Subcutaneous abdominal adipose tissue (tissue), 5 donors: ENCODE data around the gene CELF5.

ENCODE experiments used
- H3K27ac ChIP-seq: one replicate; pipeline ENCODE4 v1.7.0; 2013; ENCODE audit warnings: low read depth, mild to moderate bottlenecking, inconsistent platforms, low read length, moderate library complexity
- H3K27me3 ChIP-seq, 5 donors: one replicate each; pipeline ENCODE4 v1.7.0; 2013; ENCODE audit warnings: low read length in 5 of 5, inconsistent platforms in 1 of 5; ENCODE audit not compliant: control insufficient read depth in 5 of 5, insufficient read depth in 4 of 5
- H3K36me3 ChIP-seq, 5 donors: one replicate each; pipeline ENCODE4 v1.7.0; 2013; ENCODE audit warnings: low read length in 5 of 5; ENCODE audit not compliant: control insufficient read depth in 5 of 5, insufficient read depth in 5 of 5
- H3K4me1 ChIP-seq, 5 donors: one replicate each; pipeline ENCODE4 v1.7.0; 2013; ENCODE audit warnings: low read length in 5 of 5, mild to moderate bottlenecking in 3 of 5, moderate library complexity in 1 of 5; ENCODE audit not compliant: control insufficient read depth in 5 of 5, insufficient read depth in 5 of 5
- H3K4me3 ChIP-seq, 5 donors: one replicate each; pipeline ENCODE4 v1.7.0; 2013; ENCODE audit warnings: low read length in 5 of 5, low read depth in 1 of 5
- H3K9ac ChIP-seq, 5 donors: one replicate each; pipeline ENCODE4 v1.7.0; 2013; ENCODE audit warnings: low read length in 5 of 5, mild to moderate bottlenecking in 4 of 5, moderate library complexity in 3 of 5
- H3K9me3 ChIP-seq, 5 donors: one replicate each; pipeline ENCODE4 v1.7.0; 2013; ENCODE audit warnings: low read length in 5 of 5; ENCODE audit not compliant: control insufficient read depth in 5 of 5
- donor health status: healthy.
- donor health status: healthy.
- donor health status: healthy.
- donor health status: healthy.
- donor health status: healthy.

Gene CELF5

GRCh38 chr19:3257071-3257470 lies 32.6 kb downstream of the CELF5 start:
- no peak overlapping the region for H3K9ac ChIP-seq
- no peak overlapping the region for H3K27ac ChIP-seq
- peaks cover 0 to 11% (median 7%) of the 10 kb centered on the region in 5 donors for H3K27me3 ChIP-seq
- H3K9me3 ChIP-seq = peaks cover 3 to 18% (median 16%) of the 10 kb centered on the region in 5 donors
- H3K4me3 ChIP-seq = no peak overlapping the region
- H3K4me1 ChIP-seq = no peaks in the 10 kb centered on the region
- H3K36me3 ChIP-seq = no peaks in the 10 kb centered on the region

DNA sequence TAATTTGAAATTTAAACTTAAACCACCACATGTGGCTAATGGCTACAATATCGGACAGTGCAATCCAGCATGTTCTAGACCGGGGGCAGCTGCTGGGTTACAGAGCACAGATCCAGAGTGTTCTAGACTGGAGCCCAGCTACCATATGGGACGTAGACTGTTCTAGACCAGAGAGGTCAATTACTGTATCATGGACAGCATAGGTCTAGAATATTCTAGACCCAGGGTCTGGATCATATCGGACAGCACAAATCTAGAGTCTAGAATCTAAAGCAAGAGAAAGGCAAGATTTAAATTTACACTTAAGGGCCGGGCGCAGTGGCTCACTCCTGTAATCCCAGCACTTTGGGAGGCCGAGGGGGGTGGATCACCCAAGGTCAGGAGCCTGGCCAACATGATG lies 37.9 kb downstream of the CELF5 start:
- Histone ChIP-seq H3K9ac (no peak overlapping the region), H3K4me1 (no peaks in the 10 kb centered on the region), H3K9me3 (no peaks in the 10 kb centered on the region), H3K36me3 (no peaks in the 10 kb centered on the region), H3K4me3 (no peak overlapping the region), H3K27me3 (peaks cover 0 to 11% (median 8%) of the 10 kb centered on the region in 5 donors), H3K27ac (no peak overlapping the region)

- no peaks in the 10 kb centered on the region for H3K4me1 ChIP-seq
- peaks cover 0 to 22% (median 19%) of the 10 kb centered on the region in 5 donors for H3K27me3 ChIP-seq
- H3K36me3 ChIP-seq = no peaks in the 10 kb centered on the region
- H3K4me3 ChIP-seq = no peak overlapping the region
- H3K9me3 ChIP-seq = no peaks in the 10 kb centered on the region
- no peak overlapping the region for H3K27ac ChIP-seq
- no peak overlapping the region for H3K9ac ChIP-seq
These were observed 39.4 kb downstream of the CELF5 start for GRCh38 chr19:3263866-3264265.

DNA sequence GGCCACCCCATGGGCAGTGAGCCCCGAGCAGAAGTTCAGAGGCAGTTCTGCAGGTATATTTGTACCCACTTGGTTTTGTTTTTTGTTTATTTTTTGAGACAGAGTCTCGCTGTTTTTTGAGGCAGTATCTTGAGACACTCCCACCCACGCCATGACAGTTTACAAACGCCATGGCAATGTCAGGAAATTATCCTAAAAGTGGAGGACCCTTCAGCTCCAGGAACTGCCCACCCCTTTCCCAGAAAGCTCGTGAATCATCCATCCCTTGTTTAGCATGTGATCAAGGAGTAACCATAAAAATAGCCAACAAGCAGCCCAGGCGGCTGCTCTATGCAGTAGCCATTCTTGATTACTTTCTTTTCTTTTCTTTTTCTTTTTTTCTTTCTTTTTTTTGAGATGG lies 41.0 kb downstream of the CELF5 start:
- H3K27me3 ChIP-seq = peaks cover 3 to 35% (median 23%) of the 10 kb centered on the region in 5 donors
- H3K4me3 ChIP-seq = no peak overlapping the region
- no peaks in the 10 kb centered on the region for H3K9me3 ChIP-seq
- H3K9ac ChIP-seq = no peak overlapping the region
- no peaks in the 10 kb centered on the region for H3K36me3 ChIP-seq
- H3K4me1 ChIP-seq = no peaks in the 10 kb centered on the region
- no peak overlapping the region for H3K27ac ChIP-seq

DNA sequence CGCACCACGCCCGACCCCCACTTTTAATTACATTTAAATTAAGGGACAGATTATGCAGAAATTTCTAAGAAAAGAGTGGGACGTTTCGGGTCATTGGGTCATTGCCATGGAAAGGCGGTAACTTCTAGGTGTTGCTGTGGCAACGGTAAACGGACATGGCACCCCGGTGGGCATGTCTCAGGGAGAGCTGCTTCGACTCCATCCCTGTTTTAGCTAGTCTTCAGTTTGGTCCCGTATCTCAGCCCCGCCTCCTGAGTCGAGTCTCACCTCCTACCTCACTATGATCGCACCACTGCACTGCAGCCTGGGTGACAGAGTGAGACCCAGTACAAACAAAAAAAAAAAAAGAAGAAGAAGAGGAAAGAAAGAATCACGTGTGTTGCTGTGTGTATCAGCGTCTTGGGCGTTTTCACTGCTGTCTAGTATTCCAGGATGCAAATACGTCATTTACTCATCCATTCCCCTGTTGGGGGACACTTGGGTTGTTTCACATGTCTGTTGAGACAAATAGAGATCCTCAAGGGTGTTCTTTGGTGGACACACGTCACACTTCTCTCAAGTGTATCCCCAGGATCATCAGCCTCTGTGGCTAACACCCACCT lies 41.7 kb downstream of the CELF5 start:
- no peaks in the 10 kb centered on the region for H3K9me3 ChIP-seq

DNA sequence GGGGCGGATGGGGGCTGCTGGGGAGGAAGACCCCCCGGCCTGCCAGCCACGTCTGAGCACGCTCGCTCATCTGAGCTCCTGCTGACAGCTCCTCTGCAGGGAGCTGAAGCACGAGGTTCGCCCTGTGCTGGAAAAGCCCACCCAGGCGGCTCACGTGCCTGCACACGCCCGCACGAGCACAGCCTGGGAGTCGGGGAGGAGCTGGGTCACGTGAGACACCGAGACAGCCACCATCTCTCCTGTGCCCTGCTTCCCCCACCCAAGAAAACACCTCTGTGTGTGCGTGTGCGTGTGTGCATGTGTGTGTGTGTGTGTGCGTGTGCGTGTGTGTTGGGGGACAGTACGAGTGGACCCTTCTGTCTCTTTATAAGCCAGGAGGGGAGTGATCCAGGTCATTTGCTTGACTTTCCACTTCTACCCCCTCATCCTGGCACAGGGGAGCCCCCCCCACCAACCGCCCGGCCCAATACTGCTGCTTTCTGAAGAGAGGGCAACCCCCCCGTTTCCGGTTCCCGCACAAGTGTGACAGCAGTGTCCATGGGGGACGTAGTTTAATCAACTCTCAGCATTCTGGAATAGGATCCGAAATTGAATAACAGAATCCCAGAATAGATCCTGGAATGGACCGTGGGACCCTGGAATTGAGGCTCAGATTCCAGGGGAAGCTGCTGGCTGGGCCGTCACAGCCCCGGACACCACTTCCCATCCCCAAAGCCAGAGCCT lies 42.5 kb downstream of the CELF5 start:
- no peaks in the 10 kb centered on the region for H3K36me3 ChIP-seq
- H3K9me3 ChIP-seq = no peaks in the 10 kb centered on the region
- no peaks in the 10 kb centered on the region for H3K4me1 ChIP-seq
- H3K27ac ChIP-seq = no peak overlapping the region
- H3K27me3 ChIP-seq = peaks cover 3 to 45% (median 29%) of the 10 kb centered on the region in 5 donors
- no peak overlapping the region for H3K4me3 ChIP-seq
- no peak overlapping the region for H3K9ac ChIP-seq

More for the DNA sequence above, 41.7 kb downstream of the CELF5 start:
- Histone ChIP-seq H3K4me3 (no peak overlapping the region), H3K36me3 (no peaks in the 10 kb centered on the region), H3K4me1 (no peaks in the 10 kb centered on the region), H3K9ac (no peak overlapping the region), H3K27me3 (peaks cover 3 to 38% (median 23%) of the 10 kb centered on the region in 5 donors), H3K27ac (no peak overlapping the region)

GRCh38 chr19:3268326-3268725 lies 43.9 kb downstream of the CELF5 start:
- no peak overlapping the region for H3K9ac ChIP-seq
- H3K36me3 ChIP-seq = no peaks in the 10 kb centered on the region
- peaks cover 0 to 10% (median 8%) of the 10 kb centered on the region in 5 donors for H3K9me3 ChIP-seq
- H3K27ac ChIP-seq = no peak overlapping the region
- H3K27me3 ChIP-seq = peaks cover 3 to 49% (median 37%) of the 10 kb centered on the region in 5 donors
- H3K4me1 ChIP-seq = no peaks in the 10 kb centered on the region
- H3K4me3 ChIP-seq = no peak overlapping the region

DNA sequence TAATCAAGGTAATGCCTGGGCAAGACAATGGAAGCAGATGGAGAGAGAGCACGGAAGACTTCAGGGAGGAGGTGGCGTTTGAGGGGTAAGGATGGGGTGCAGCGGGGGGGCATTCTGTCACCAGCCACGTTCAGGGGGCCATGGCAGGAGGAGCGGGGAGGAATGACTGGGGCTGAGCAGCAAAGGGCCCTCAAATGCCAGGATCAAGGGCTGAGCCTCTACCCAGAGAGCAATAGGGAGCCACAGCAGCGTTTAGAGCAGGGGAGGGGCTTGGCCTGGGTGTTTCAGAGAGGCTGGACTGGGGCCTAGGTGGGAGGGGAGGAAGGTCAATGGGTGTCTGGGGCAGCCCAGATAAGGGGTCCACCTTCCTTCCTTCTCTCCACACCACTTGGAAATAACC lies 44.3 kb downstream of the CELF5 start:
- no peaks in the 10 kb centered on the region for H3K36me3 ChIP-seq
- no peak overlapping the region for H3K9ac ChIP-seq
- H3K4me1 ChIP-seq = no peaks in the 10 kb centered on the region
- H3K4me3 ChIP-seq = no peak overlapping the region
- peaks cover 3 to 52% (median 40%) of the 10 kb centered on the region in 5 donors for H3K27me3 ChIP-seq
- no peak overlapping the region for H3K27ac ChIP-seq
- peaks cover 0 to 14% (median 11%) of the 10 kb centered on the region in 5 donors for H3K9me3 ChIP-seq

DNA sequence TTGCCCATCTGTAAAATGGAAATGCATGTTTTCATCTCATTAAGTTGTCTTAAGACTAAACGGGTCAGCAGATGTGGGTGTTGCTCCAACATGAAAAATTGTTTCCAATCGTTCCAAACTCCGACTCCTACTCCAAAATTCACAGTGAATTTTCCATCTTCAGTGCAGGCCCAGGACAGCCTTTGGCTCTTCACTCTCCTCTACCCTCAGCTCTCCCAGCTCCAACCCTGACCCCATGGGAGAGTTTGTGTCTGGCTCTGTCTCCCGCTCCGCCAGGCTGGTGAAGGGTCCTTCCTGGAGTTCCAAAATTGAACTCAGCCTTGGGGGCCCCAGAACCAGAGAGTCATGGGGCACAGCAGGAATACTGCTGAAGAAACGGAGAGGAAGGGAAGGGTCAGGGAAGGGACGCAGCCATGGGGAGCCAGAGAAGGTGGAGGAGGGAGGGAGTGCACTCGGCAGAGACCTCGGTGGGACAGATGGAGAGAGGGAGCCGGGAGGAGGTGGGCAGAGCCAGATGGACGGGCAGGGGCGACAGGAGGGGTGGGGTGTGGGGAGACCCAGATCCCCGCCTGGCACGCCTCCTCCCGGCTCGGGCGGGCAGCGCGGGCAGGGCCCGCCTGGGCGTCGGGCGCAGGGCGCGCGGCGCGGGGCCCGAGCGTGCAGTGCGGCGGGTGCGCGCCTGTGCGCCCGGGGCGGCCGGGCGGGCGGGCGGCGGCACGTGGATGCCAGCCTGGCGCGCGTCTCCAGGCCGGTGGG lies 45.6 kb downstream of the CELF5 start:
- no peak overlapping the region for H3K9ac ChIP-seq
- no peaks in the 10 kb centered on the region for H3K4me1 ChIP-seq
- no peaks in the 10 kb centered on the region for H3K36me3 ChIP-seq
- H3K9me3 ChIP-seq = peaks cover 0 to 14% (median 12%) of the 10 kb centered on the region in 5 donors
- no peak overlapping the region for H3K27ac ChIP-seq
- peaks cover 14 to 66% (median 52%) of the 10 kb centered on the region in 5 donors for H3K27me3 ChIP-seq
- H3K4me3 ChIP-seq = no peak overlapping the region

GRCh38 chr19:3270902-3271301 lies 46.4 kb downstream of the CELF5 start:
- Histone ChIP-seq H3K27me3 (peaks cover 20 to 72% (median 57%) of the 10 kb centered on the region in 5 donors), H3K9me3 (peaks cover 0 to 14% (median 12%) of the 10 kb centered on the region in 5 donors), H3K4me3 (no peak overlapping the region), H3K9ac (no peak overlapping the region), H3K36me3 (no peaks in the 10 kb centered on the region), H3K27ac (no peak overlapping the region), H3K4me1 (peaks cover 0 to 7% (median 6%) of the 10 kb centered on the region in 5 donors)
